ENCODE results near the gene RAB3IL1.

DNA sequence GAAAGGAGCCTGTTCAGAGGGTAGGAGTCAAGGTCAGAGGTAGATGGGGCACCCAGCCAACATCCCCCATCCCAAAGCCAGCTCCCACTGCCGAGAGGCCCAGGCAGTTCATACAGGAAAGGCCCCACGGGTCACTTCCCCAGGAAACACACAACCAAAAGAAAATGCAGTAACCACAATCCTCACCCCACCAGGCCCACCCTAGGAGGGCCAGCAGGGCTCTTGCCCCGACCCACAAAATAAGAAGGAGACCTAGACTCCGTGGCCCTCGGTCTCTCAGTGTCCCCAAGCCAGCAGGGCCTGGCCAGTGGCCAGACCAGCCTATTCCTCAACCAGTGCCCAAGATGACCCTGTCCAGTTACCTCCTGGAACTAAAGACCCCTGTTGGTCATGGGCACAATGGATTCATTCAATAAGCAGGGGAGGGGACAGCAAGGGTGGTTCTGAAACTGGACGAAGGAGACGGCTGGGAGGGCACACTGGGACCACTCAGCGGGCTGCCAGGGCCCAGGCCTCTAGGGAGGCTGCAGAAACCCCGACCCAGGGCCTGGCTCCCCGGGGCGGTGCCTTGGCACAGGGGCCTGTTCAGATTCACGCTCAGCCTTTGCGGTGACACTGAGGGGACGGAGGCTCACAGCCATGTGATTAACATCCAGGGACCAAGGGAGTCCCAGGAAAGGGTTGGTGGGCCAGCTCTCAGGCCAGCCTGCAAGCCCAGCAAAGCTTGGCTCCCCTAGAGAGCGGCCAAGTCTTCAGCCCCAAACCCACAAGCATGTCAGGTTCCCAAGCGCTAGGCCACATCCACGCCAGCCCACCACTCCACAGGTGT lies 5.5 kb downstream of the RAB3IL1 start:
- TF ChIP-seq, protein P1, sequence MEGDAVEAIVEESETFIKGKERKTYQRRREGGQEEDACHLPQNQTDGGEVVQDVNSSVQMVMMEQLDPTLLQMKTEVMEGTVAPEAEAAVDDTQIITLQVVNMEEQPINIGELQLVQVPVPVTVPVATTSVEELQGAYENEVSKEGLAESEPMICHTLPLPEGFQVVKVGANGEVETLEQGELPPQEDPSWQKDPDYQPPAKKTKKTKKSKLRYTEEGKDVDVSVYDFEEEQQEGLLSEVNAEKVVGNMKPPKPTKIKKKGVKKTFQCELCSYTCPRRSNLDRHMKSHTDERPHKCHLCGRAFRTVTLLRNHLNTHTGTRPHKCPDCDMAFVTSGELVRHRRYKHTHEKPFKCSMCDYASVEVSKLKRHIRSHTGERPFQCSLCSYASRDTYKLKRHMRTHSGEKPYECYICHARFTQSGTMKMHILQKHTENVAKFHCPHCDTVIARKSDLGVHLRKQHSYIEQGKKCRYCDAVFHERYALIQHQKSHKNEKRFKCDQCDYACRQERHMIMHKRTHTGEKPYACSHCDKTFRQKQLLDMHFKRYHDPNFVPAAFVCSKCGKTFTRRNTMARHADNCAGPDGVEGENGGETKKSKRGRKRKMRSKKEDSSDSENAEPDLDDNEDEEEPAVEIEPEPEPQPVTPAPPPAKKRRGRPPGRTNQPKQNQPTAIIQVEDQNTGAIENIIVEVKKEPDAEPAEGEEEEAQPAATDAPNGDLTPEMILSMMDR (IDR thresholded peaks at IDR 0.05; ENCODE audit: low read depth, low read length) = no peak
- TF ChIP-seq EZH2phosphoT487 (IDR thresholded peaks at IDR 0.05; ENCODE audit: low read depth) = no peak

Data from OCI-LY3 (cell line).